Psoas muscle (tissue), 8 donors: ENCODE measurements around the gene OR8B4. TPM values are rescaled to one million over a fixed set of nuclear protein-coding genes. Genes with fewer than 3 reads are reported as not detected.

ENCODE experiments used
- ATAC-seq, 4 donors: fragments of 200-7000 bp; cut with Tn5 transposase; one replicate each; pipeline ENCODE4 v1.9.1; 2020; ENCODE audit warnings: moderate library complexity in 3 of 4, mild to moderate bottlenecking in 2 of 4
- DNase-seq, 2 donors: peaks; one replicate each; pipeline ENCODE4 v3.0.0-alpha.2; 2020
- H3K27ac ChIP-seq: fragments of 200-600 bp; one replicate; pipeline ENCODE4 v1.8.0; 2022
- H3K27me3 ChIP-seq, 3 donors: fragments of 200-600 bp in 1 of 3; one replicate each; pipeline versions ENCODE4 v1.6.1 to v1.8.0; 2013 to 2022; ENCODE audit warnings: low read length in 2 of 3, mild to moderate bottlenecking in 2 of 3, moderate library complexity in 1 of 3; ENCODE audit not compliant: insufficient read depth in 3 of 3
- H3K36me3 ChIP-seq, 2 donors: fragments of 200-600 bp in 1 of 2; one replicate each; pipeline versions ENCODE4 v1.6.1 to v1.8.0; 2013 to 2022; ENCODE audit warnings: low read depth in 1 of 2, mild to moderate bottlenecking in 1 of 2, moderate library complexity in 1 of 2; ENCODE audit not compliant: insufficient read depth in 1 of 2
- H3K4me1 ChIP-seq: fragments of 200-600 bp; one replicate; pipeline ENCODE4 v1.8.0; 2022
- H3K4me3 ChIP-seq: fragments of 200-600 bp; one replicate; pipeline ENCODE4 v1.8.0; 2022; ENCODE audit warnings: mild to moderate bottlenecking
- H3K9me3 ChIP-seq: fragments of 200-600 bp; one replicate; pipeline ENCODE4 v1.8.0; 2022
- WGBS, 3 donors: extraction: QIAGEN DNeasy Blood & Tissue Kit; methylation state at CpG; one replicate each; pipeline versions ENCODE4 v1.1.6 to v1.1.7; 2013; 5-methylcytosine and 5-hydroxymethylcytosine counted together
- intact Hi-C, 2 donors: fragments of 100-400 bp; cut with DNase I; formaldehyde crosslinking; loops; one replicate each; pipeline versions ENCODE4 v1.11.0 to v1.14.2; 2022
- polyA plus RNA-seq, 3 donors: library from polyadenylated mRNA; stranded (reverse); fragments of 200-250 nt; gene quantifications; one replicate each; pipeline ENCODE4 v1.2.3, GENCODE V29; 2013
- total RNA-seq, 4 donors: library from RNA; stranded (reverse); fragmentation: NEBNext Ultra II Directional in 2 of 4; extraction: Animal tissue kit (Norgen Biotek cat#: 25700) in 2 of 4; gene quantifications; one replicate each; pipeline versions ENCODE4 v1.2.1 to v1.2.4, GENCODE V29; 2021 to 2023
- TF ChIP-seq, protein P1 (sequence below): fragments of 200-600 bp; IDR thresholded peaks from one replicate; pipeline ENCODE4 v1.8.0; 2022; ENCODE audit warnings: antibody characterized with exemption
- donor health status: healthy with polysubstance abuse.
- donor health status: DM: no; HTN: no; CAD: no; lungs with moderate emphysema.
- donor health status: Bipolar disorder and iron deficiency.
- donor health status: healthy.
- donor health status: DM: yes; HTN: yes; CAD: no.
- donor health status: DM: no; HTN: no; CAD: no.
- donor health status: DM: no; HTN: no; CAD: no.
- donor health status: DM: yes; HTN: yes; CAD: no.

Gene OR8B4
- total and polyA plus RNA-seq, 7 donors, result not detected

DNA sequence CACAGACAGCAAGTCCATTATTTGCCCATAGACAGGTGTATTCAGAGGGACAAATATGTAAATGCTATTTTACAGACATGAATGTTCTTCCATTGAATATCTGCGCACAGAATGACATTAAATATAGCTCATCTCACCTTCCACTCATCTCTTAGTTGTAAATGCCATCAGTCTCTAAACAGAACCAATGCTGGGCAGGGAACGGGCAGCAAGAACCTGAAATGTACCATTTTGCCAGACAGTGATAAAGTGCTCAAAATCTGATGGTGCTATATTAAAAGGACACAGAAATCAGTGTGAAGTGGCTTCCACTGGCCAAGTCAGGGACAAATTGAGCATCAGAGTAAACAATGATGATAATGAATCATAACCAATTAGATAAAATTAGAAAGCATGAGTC, 10.0 kb upstream of the OR8B4 start:
- TF ChIP-seq, protein P1, sequence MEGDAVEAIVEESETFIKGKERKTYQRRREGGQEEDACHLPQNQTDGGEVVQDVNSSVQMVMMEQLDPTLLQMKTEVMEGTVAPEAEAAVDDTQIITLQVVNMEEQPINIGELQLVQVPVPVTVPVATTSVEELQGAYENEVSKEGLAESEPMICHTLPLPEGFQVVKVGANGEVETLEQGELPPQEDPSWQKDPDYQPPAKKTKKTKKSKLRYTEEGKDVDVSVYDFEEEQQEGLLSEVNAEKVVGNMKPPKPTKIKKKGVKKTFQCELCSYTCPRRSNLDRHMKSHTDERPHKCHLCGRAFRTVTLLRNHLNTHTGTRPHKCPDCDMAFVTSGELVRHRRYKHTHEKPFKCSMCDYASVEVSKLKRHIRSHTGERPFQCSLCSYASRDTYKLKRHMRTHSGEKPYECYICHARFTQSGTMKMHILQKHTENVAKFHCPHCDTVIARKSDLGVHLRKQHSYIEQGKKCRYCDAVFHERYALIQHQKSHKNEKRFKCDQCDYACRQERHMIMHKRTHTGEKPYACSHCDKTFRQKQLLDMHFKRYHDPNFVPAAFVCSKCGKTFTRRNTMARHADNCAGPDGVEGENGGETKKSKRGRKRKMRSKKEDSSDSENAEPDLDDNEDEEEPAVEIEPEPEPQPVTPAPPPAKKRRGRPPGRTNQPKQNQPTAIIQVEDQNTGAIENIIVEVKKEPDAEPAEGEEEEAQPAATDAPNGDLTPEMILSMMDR, result no peak
- no peaks in the 10 kb centered on the region for H3K4me1 ChIP-seq
- DNase-seq (no peak), ATAC-seq (no peak)
- H3K27ac ChIP-seq, result no peak overlapping the region
- no peaks in the 10 kb centered on the region for H3K36me3 ChIP-seq
- peaks cover 2% of the 10 kb centered on the region for H3K9me3 ChIP-seq
- intact Hi-C loops, result no loop called here
- 86 to 92% (median 92%) methylated on average over 2 of the region's 2 CpGs for WGBS, 3 donors
- H3K4me3 ChIP-seq, result no peak overlapping the region
- H3K27me3 ChIP-seq, result no peaks in the 10 kb centered on the region

DNA sequence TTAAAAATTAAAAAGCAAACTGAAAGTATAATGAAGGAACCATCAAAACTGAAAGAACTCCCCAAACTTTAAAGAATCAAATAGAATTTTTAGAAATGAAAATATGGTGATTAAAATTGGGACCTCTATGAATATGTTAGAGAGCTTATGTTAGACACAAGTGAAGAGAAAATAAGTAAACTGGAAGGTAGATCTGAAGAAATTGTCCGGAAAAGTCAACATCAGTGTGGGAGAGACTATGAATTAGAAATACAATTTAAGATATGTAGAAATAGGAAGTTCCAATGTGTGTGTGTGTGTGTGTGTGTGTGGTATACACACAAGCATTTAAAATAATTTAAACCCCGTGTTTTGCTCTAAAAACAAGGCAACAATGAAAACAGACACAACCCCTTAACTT, 4.9 kb upstream of the OR8B4 start:
- H3K4me3 ChIP-seq, result no peak overlapping the region
- ATAC-seq, result no peak
- TF ChIP-seq, protein P1, result no peak
- no peaks in the 10 kb centered on the region for H3K27me3 ChIP-seq
- WGBS, 3 donors, result 73 to 81% (median 76%) methylated on average over 2 of the region's 2 CpGs
- H3K36me3 ChIP-seq, result no peaks in the 10 kb centered on the region
- H3K9me3 ChIP-seq, result peaks cover 3% of the 10 kb centered on the region
- H3K4me1 ChIP-seq, result no peaks in the 10 kb centered on the region
- intact Hi-C loops, result no loop called here
- DNase-seq, result no peak
- no peak overlapping the region for H3K27ac ChIP-seq

DNA sequence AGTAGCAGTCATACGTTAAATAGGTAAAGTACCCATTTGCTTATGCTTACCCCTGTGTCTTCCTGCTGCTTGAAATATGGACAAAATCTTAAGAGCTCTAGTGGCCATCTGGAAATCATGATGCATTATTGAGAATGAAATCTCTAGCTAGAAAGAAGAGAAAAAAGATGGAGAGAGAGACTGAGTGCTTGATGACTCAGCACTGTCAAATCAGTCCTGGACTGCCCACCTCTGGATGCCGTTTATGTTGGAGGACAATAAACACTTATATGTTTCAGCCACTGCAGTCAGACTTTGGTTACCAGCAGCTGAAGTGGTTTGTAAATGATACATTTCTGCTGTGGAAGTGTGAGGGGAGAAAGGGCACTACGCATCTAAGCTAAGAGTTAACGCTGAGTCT, 3.6 kb downstream of the OR8B4 start:
- intact Hi-C loops, result no loop called here

DNA sequence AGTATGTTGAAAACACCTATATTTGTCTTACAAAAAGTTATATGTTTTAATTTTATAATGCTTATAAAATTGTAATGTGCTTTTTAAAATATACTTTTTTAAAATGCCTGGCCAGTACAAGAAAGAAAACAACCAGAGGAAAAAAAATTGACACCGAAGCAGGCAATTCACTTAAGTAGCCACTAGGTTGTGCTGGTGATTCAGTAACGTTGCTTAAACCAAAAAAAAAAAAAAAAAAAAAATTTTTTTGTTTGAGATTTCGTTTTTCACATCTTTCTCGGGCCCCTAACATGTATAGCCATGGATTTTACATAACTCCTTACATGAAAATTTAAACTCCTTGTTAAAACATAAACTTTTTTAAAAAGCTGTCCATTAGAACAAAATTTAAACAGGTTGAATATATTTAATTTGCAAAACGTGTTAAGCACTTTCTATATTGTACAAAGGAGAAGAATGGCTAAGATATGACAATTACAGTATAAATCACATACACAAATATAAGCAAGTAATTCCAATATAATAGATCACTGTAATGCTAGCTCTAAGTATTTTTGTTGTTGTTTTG, 9.2 kb downstream of the OR8B4 start:
- WGBS, 3 donors, result 15 to 17% (median 17%) methylated on average over 5 of the region's 5 CpGs
- Histone ChIP-seq H3K36me3 (no peaks in the 10 kb centered on the region), H3K4me1 (no peaks in the 10 kb centered on the region), H3K27ac (no peak overlapping the region), H3K4me3 (no peak overlapping the region), H3K9me3 (no peaks in the 10 kb centered on the region), H3K27me3 (no peaks in the 10 kb centered on the region)
- intact Hi-C loops, result loop anchor here (1.0 to 5.0 kb wide), 2 partner anchors 167 to 171 kb away; no protein-coding TSS in a partner anchor
- ATAC-seq (no peak), DNase-seq (no peak)
- TF ChIP-seq, protein P1, result peak; percentile 61

More for the DNA sequence above, 3.6 kb downstream of the OR8B4 start:
- TF ChIP-seq, protein P1, result no peak
- no peak for DNase-seq
- no peaks in the 10 kb centered on the region for H3K36me3 ChIP-seq
- H3K4me1 ChIP-seq, result no peaks in the 10 kb centered on the region
- H3K27me3 ChIP-seq, result peaks cover 0 to 4% (median 0%) of the 10 kb centered on the region in 3 donors
- 83 to 87% (median 85%) methylated on average over 4 of the region's 4 CpGs for WGBS, 3 donors
- no peak overlapping the region for H3K27ac ChIP-seq
- H3K4me3 ChIP-seq, result no peak overlapping the region
- H3K9me3 ChIP-seq, result no peaks in the 10 kb centered on the region
- no peak for ATAC-seq

DNA sequence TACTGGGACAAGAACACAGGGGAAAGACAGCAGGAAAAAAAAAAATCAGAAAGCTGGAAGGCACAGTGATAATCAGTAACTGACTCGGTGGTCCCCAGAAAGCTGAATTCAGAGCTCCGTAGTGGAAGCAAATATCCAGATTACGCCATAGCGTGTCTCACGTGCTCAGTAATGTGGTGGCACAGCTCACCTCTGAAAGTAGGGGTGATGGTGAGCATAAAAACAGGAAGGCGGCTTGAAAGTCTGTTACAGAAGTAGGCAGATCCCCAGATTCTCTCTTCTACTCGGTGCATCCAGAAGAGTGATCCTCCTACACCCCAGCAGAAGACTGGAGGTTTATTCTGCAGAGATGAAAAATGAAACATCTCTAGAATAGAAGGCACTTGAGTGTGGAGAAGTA, 14.8 kb downstream of the OR8B4 start:
- intact Hi-C loops, result no loop called here

More for the DNA sequence above, 14.8 kb downstream of the OR8B4 start:
- TF ChIP-seq, protein P1, result no peak
- ATAC-seq (no peak), DNase-seq (no peak)
- H3K27ac ChIP-seq, result no peak overlapping the region
- H3K4me3 ChIP-seq, result no peak overlapping the region
- 80 to 86% (median 83%) methylated on average over 7 of the region's 7 CpGs for WGBS, 3 donors
- no peaks in the 10 kb centered on the region for H3K9me3 ChIP-seq
- H3K4me1 ChIP-seq, result no peaks in the 10 kb centered on the region
- no peaks in the 10 kb centered on the region for H3K27me3 ChIP-seq
- H3K36me3 ChIP-seq, result no peaks in the 10 kb centered on the region
